ENCODE data around the gene KIF4B. TPM values are rescaled to one million over a fixed set of nuclear protein-coding genes. Genes with fewer than 3 reads are reported as not detected.

Gene KIF4B
- total RNA-seq, 1 donor from 2014 or later, result not detected

GRCh38 chr5:155066886-155067595 is 53.5 kb downstream of the KIF4B start:
- no peaks in the 10 kb centered on the region for H3K9me3 ChIP-seq
- H3K4me1 ChIP-seq, result no peaks in the 10 kb centered on the region
- H3K4me3 ChIP-seq, result no peak overlapping the region
- intact Hi-C loops (cut with DNase I), result no loop called here
- no peak for TF ChIP-seq CTCF (IDR thresholded peaks at IDR 0.05)
- no peak overlapping the region for H3K27ac ChIP-seq
- no peaks in the 10 kb centered on the region for H3K27me3 ChIP-seq
- no peaks in the 10 kb centered on the region for H3K36me3 ChIP-seq
- no peak for DNase-seq (ENCODE audit: low spot score in 2 of 2)

Other genes starting within 250 kb of the KIF4B start
- 25.3 TPM for gene FAXDC2, start 163.2 kb upstream of the KIF4B start, total RNA-seq
- gene CNOT8, start 155.1 kb upstream of the KIF4B start, total RNA-seq, result 32.1 TPM
- gene GEMIN5, start 75.5 kb upstream of the KIF4B start, total RNA-seq, result 11.0 TPM
- gene MRPL22, start 72.7 kb upstream of the KIF4B start, total RNA-seq, result 7.8 TPM

Measured in ascending aorta (tissue), 2 donors.